Chondrocyte (in vitro differentiated cells): Measurements from ENCODE around the gene SETD7. TPM values are rescaled to one million over a fixed set of nuclear protein-coding genes. Genes with fewer than 3 reads are reported as not detected.

Experiments used
- DNase-seq: peaks from one replicate; pipeline ENCODE4 v3.0.0; 2021; ENCODE audit warnings: mixed read lengths, low spot score
- H3K27ac Mint-ChIP-seq: one replicate; pipeline ENCODE4 v1.8.0; 2021; ENCODE audit warnings: mild to moderate bottlenecking, moderate library complexity, mixed read lengths; ENCODE audit not compliant: unreplicated experiment
- H3K27me3 Mint-ChIP-seq: 2 replicates; pipeline ENCODE4 v1.8.0; 2021; ENCODE audit warnings: low read depth, mixed read lengths
- H3K36me3 Mint-ChIP-seq: 2 replicates; pipeline ENCODE4 v1.8.0; 2021; ENCODE audit warnings: low read depth, mixed read lengths
- H3K4me1 Mint-ChIP-seq: 2 replicates; pipeline ENCODE4 v1.8.0; 2021; ENCODE audit warnings: low read depth, mild to moderate bottlenecking, mixed read lengths
- H3K4me3 Mint-ChIP-seq: one replicate; pipeline ENCODE4 v1.8.0; 2021; ENCODE audit warnings: mild to moderate bottlenecking, moderate library complexity, mixed read lengths; ENCODE audit not compliant: unreplicated experiment
- H3K9me3 Mint-ChIP-seq: 2 replicates; pipeline ENCODE4 v1.8.0; 2021; ENCODE audit warnings: low read depth, mixed read lengths
- CTCF ChIP-seq: fragments of 200-600 bp; sonication (generic); IDR thresholded peaks from 2 replicates; pipeline ENCODE4 v1.5.0; 2021; ENCODE audit warnings: antibody characterized with exemption, mild to moderate bottlenecking, moderate library complexity
- total RNA-seq: library from RNA; stranded (reverse); gene quantifications from 3 replicates; pipeline ENCODE4 v1.2.1, GENCODE V29; 2021

The SETD7 gene
- total RNA-seq, 1 donor from 2014 or later, result 56.3 TPM

DNA sequence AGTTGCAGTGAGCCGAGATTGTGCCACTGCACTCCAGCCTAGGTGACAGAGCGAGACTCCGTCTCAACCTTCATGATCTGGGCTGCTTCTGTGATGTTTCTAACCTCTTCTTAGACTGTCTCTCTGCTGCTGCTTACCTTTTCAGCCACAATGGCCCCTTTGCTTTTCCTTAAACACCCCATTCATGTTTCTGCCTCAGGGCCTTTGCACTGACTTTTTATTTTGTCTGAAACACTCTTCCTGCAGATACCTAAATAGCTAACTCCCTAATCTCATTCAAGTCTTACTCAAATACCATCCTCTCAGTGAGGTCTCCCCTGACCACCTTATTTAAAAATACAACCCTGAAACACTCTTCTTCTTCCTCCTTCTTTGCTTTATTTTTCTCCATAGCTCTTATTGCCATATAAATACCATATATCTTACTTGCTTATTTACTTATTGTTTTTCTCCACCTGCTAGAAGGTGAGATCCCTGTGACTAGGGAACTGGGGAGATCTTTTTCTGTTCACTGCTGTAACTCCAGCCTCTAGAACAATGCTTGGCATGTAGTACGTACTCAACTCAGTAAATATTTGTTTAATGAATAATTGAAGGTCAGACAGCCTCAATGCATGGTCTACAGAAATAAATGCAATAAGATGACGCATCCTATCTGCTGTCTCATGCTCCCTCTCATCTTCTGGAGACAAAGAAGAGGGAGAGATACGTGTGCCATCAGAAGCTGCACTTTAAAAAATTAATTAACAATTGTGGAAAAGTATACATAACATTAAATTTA, 43.8 kb upstream of the SETD7 start:
- Mint-ChIP-seq H3K27ac (no peak overlapping the region), H3K27me3 (peaks cover 3% of the 10 kb centered on the region), H3K4me3 (no peak overlapping the region), H3K36me3 (no peaks in the 10 kb centered on the region), H3K4me1 (peaks cover 14% of the 10 kb centered on the region), H3K9me3 (peaks cover 5% of the 10 kb centered on the region)
- TF ChIP-seq CTCF, result no peak
- no peak for DNase-seq

DNA sequence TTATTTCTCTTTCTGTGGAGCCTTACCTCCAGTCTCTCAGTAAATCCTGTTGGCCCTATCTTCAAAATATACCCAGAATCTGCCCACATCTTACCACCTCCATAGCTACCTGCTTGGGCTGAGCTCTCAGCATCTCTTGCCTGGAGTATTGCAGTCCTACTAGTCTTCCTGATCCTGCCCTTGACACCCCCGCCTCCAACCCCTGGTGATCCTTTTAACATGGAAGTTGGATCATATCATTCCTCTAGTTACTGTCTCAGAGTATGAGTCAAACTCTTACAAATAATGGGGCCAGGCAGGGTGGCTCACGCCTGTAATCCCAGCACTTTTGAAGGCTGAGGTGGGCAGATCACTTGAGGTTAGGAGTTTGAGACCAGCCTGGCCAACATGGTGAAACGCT, 43.1 kb upstream of the SETD7 start:
- DNase-seq, result no peak
- H3K27ac Mint-ChIP-seq, result no peak overlapping the region
- H3K4me1 Mint-ChIP-seq, result peaks cover 14% of the 10 kb centered on the region
- H3K36me3 Mint-ChIP-seq, result no peaks in the 10 kb centered on the region
- no peak overlapping the region for H3K4me3 Mint-ChIP-seq
- TF ChIP-seq CTCF, result no peak
- peaks cover 3% of the 10 kb centered on the region for H3K27me3 Mint-ChIP-seq
- H3K9me3 Mint-ChIP-seq, result peaks cover 5% of the 10 kb centered on the region

- no peaks in the 10 kb centered on the region for H3K36me3 Mint-ChIP-seq
- H3K4me3 Mint-ChIP-seq, result no peak overlapping the region
- H3K4me1 Mint-ChIP-seq, result peaks cover 14% of the 10 kb centered on the region
- DNase-seq, result no peak
- H3K9me3 Mint-ChIP-seq, result peaks cover 5% of the 10 kb centered on the region
- no peak for TF ChIP-seq CTCF
- H3K27me3 Mint-ChIP-seq, result peaks cover 3% of the 10 kb centered on the region
- H3K27ac Mint-ChIP-seq, result no peak overlapping the region
Measured at GRCh38 chr4:139596684-139597279, 40.8 kb upstream of the SETD7 start.

- Mint-ChIP-seq H3K27ac (no peak overlapping the region), H3K9me3 (peaks cover 5% of the 10 kb centered on the region), H3K27me3 (peaks cover 3% of the 10 kb centered on the region), H3K4me3 (no peak overlapping the region), H3K36me3 (no peaks in the 10 kb centered on the region), H3K4me1 (peaks cover 14% of the 10 kb centered on the region)
- DNase-seq, result no peak
- no peak for TF ChIP-seq CTCF
Measured at GRCh38 chr4:139596034-139596683, 40.1 kb upstream of the SETD7 start.

GRCh38 chr4:139594591-139595185, 38.7 kb upstream of the SETD7 start:
- no peak overlapping the region for H3K4me3 Mint-ChIP-seq
- DNase-seq, result no peak
- peaks cover 12% of the 10 kb centered on the region for H3K4me1 Mint-ChIP-seq
- no peak for TF ChIP-seq CTCF
- peaks cover 2% of the 10 kb centered on the region for H3K9me3 Mint-ChIP-seq
- no peak overlapping the region for H3K27ac Mint-ChIP-seq
- H3K27me3 Mint-ChIP-seq, result peaks cover 3% of the 10 kb centered on the region
- no peaks in the 10 kb centered on the region for H3K36me3 Mint-ChIP-seq
